ENCODE measurements around the gene MMP28.

DNA sequence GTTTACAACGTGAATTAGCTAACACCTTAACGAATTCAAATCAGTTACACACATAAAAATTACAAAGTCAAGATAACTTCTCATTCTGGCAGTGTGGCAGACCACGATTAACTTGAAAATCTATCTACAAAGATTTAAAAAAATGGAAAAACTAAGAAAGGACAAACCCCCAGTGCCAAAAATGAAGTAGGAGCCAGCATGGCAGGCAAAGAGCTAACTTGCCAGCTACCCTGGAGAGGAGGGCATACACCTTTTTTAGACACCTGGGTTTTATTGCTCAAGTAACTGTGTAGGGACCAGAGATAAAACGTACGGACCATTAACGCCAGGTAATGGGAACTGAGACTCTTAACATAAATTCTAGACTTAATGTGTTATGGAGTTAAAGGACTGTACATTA, 16.3 kb upstream of the MMP28 start:
- TF ChIP-seq, protein P1, sequence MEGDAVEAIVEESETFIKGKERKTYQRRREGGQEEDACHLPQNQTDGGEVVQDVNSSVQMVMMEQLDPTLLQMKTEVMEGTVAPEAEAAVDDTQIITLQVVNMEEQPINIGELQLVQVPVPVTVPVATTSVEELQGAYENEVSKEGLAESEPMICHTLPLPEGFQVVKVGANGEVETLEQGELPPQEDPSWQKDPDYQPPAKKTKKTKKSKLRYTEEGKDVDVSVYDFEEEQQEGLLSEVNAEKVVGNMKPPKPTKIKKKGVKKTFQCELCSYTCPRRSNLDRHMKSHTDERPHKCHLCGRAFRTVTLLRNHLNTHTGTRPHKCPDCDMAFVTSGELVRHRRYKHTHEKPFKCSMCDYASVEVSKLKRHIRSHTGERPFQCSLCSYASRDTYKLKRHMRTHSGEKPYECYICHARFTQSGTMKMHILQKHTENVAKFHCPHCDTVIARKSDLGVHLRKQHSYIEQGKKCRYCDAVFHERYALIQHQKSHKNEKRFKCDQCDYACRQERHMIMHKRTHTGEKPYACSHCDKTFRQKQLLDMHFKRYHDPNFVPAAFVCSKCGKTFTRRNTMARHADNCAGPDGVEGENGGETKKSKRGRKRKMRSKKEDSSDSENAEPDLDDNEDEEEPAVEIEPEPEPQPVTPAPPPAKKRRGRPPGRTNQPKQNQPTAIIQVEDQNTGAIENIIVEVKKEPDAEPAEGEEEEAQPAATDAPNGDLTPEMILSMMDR (IDR thresholded peaks at IDR 0.05): no peak
- TF ChIP-seq POLR2A (IDR thresholded peaks at IDR 0.05): no peak
